Hepatocyte (in vitro differentiated cells): Measurements from ENCODE around the gene GPC5. TPM values are rescaled to one million over a fixed set of nuclear protein-coding genes. Genes with fewer than 3 reads are reported as not detected.

Experiments used
- DNase-seq: peaks from one replicate; pipeline ENCODE4 v3.0.0-alpha.2; 2016; ENCODE audit warnings: low spot score
- H2AFZ ChIP-seq: fragments of 200-600 bp; sonication (generic); 2 replicates; pipeline ENCODE4 v1.6.0; 2016; ENCODE audit warnings: antibody characterized with exemption, mild to moderate bottlenecking
- H3K27ac ChIP-seq: fragments of 200-600 bp; sonication (generic); 2 replicates; pipeline ENCODE4 v1.5.1; 2016; ENCODE audit warnings: mild to moderate bottlenecking
- H3K27me3 ChIP-seq: fragments of 200-600 bp; sonication (generic); 2 replicates; pipeline ENCODE4 v1.6.1; 2016
- H3K36me3 ChIP-seq: fragments of 200-600 bp; sonication (generic); replicated peaks from 2 replicates; pipeline ENCODE4 v1.5.1; 2016; ENCODE audit warnings: low read depth; ENCODE audit not compliant: insufficient read depth
- H3K4me1 ChIP-seq: fragments of 200-600 bp; sonication (generic); 2 replicates; pipeline ENCODE4 v1.5.1; 2016; ENCODE audit warnings: mild to moderate bottlenecking, moderate library complexity; ENCODE audit not compliant: insufficient read depth
- H3K4me2 ChIP-seq: fragments of 200-600 bp; sonication (generic); 2 replicates; pipeline ENCODE4 v1.6.0; 2016
- H3K4me3 ChIP-seq: fragments of 200-600 bp; sonication (generic); 2 replicates; pipeline ENCODE4 v1.5.1; 2016; ENCODE audit warnings: mild to moderate bottlenecking
- H3K79me2 ChIP-seq: fragments of 200-600 bp; sonication (generic); 2 replicates; pipeline ENCODE4 v1.6.0; 2017; ENCODE audit warnings: mild to moderate bottlenecking
- H3K9me2 ChIP-seq: fragments of 200-600 bp; sonication (generic); replicated peaks from 2 replicates; pipeline ENCODE4 v1.6.0; 2017; ENCODE audit warnings: mild to moderate bottlenecking; ENCODE audit not compliant: insufficient read depth
- H3K9me3 ChIP-seq: fragments of 200-600 bp; sonication (generic); 2 replicates; pipeline ENCODE4 v1.5.1; 2016; ENCODE audit warnings: low read depth, mild to moderate bottlenecking
- H4K20me1 ChIP-seq: fragments of 200-600 bp; sonication (generic); 2 replicates; pipeline ENCODE4 v1.6.0; 2016; ENCODE audit warnings: mild to moderate bottlenecking; ENCODE audit not compliant: insufficient read depth, poor library complexity, severe bottlenecking
- CTCF ChIP-seq: fragments of 200-600 bp; sonication (generic); IDR thresholded peaks from 2 replicates; pipeline ENCODE4 v1.5.1; 2016; ENCODE audit warnings: antibody characterized with exemption, mild to moderate bottlenecking; ENCODE audit not compliant: poor library complexity
- EZH2 ChIP-seq: fragments of 200-600 bp; sonication (generic); IDR thresholded peaks from 2 replicates; pipeline ENCODE4 v1.6.1; 2016; ENCODE audit warnings: antibody characterized with exemption, mild to moderate bottlenecking, borderline replicate concordance
- EZH2phosphoT487 ChIP-seq: fragments of 200-600 bp; sonication (generic); IDR thresholded peaks from one replicate; pipeline ENCODE4 v1.6.1; 2018; ENCODE audit warnings: antibody characterized with exemption, mild to moderate bottlenecking, low read depth, moderate library complexity; ENCODE audit not compliant: unreplicated experiment, severe bottlenecking
- WGBS: methylation state at CpG from one replicate; pipeline ENCODE4 v1.1.6; 2016; ENCODE audit warnings: low lambda C conversion rate; ENCODE audit errors: missing lambda C conversion rate; 5-methylcytosine and 5-hydroxymethylcytosine counted together
- polyA plus RNA-seq: library from polyadenylated mRNA; unstranded; fragments of >200 nt; fragmentation: Nextera tagmentation; extraction: Ambion mirVana; gene quantifications from 2 replicates; pipeline ENCODE4 v1.2.1, GENCODE V29; 2016
- total RNA-seq: library from RNA; depleted of rRNA; stranded (reverse); fragments of >200 nt; gene quantifications from 2 replicates; pipeline ENCODE4 v1.2.3, GENCODE V29; 2014

GPC5 gene
- total and polyA plus RNA-seq, 2 experiments from 2014 or later, result 3.9 to 5.4 TPM

- Histone ChIP-seq H4K20me1 (no peaks in the 10 kb centered on the region), H3K9me2 (no peaks in the 10 kb centered on the region), H3K4me3 (no peak overlapping the region), H3K9me3 (no peaks in the 10 kb centered on the region), H3K79me2 (no peaks in the 10 kb centered on the region), H3K4me1 (no peaks in the 10 kb centered on the region), H3K27me3 (no peaks in the 10 kb centered on the region), H3K27ac (no peak overlapping the region), H2AFZ (no peak overlapping the region), H3K4me2 (no peak overlapping the region), H3K36me3 (no peaks in the 10 kb centered on the region)
- WGBS, result 40% methylated on average over 5 of the region's 5 CpGs
- TF ChIP-seq EZH2 (no peak), CTCF (no peak), EZH2phosphoT487 (no peak)
- DNase-seq, result no peak
Observed at GRCh38 chr13:92825938-92826596, 1427.6 kb downstream of the GPC5 start.

- Histone ChIP-seq H4K20me1 (no peaks in the 10 kb centered on the region), H3K27me3 (no peaks in the 10 kb centered on the region), H2AFZ (no peak overlapping the region), H3K9me3 (no peaks in the 10 kb centered on the region), H3K4me2 (no peak overlapping the region), H3K4me1 (no peaks in the 10 kb centered on the region), H3K27ac (no peak overlapping the region), H3K9me2 (no peaks in the 10 kb centered on the region), H3K4me3 (no peak overlapping the region), H3K79me2 (no peaks in the 10 kb centered on the region), H3K36me3 (no peaks in the 10 kb centered on the region)
- WGBS, result 82% methylated on average over 4 of the region's 4 CpGs
- no peak for TF ChIP-seq CTCF
- no peak for TF ChIP-seq EZH2
- TF ChIP-seq EZH2phosphoT487, result no peak
- DNase-seq, result no peak
Observed at GRCh38 chr13:92827503-92827902, 1429.1 kb downstream of the GPC5 start.

GRCh38 chr13:92829930-92830329, 1431.5 kb downstream of the GPC5 start:
- H2AFZ ChIP-seq, result no peak overlapping the region
- no peaks in the 10 kb centered on the region for H3K36me3 ChIP-seq
- no peaks in the 10 kb centered on the region for H3K79me2 ChIP-seq
- H3K4me3 ChIP-seq, result no peak overlapping the region
- no peak overlapping the region for H3K4me2 ChIP-seq
- TF ChIP-seq CTCF (no peak), EZH2 (no peak), EZH2phosphoT487 (no peak)
- H3K27ac ChIP-seq, result no peak overlapping the region
- no peaks in the 10 kb centered on the region for H3K9me2 ChIP-seq
- H3K4me1 ChIP-seq, result no peaks in the 10 kb centered on the region
- H4K20me1 ChIP-seq, result no peaks in the 10 kb centered on the region
- WGBS, result 67% methylated on average over 3 of the region's 3 CpGs
- H3K9me3 ChIP-seq, result no peaks in the 10 kb centered on the region
- DNase-seq, result no peak
- H3K27me3 ChIP-seq, result no peaks in the 10 kb centered on the region

GRCh38 chr13:92830821-92831220, 1432.4 kb downstream of the GPC5 start:
- Histone ChIP-seq H3K4me2 (no peak overlapping the region), H3K36me3 (no peaks in the 10 kb centered on the region), H3K4me3 (no peak overlapping the region), H3K27ac (no peak overlapping the region), H3K9me3 (no peaks in the 10 kb centered on the region), H3K4me1 (no peaks in the 10 kb centered on the region), H3K27me3 (no peaks in the 10 kb centered on the region), H3K9me2 (no peaks in the 10 kb centered on the region), H3K79me2 (no peaks in the 10 kb centered on the region), H4K20me1 (no peaks in the 10 kb centered on the region), H2AFZ (no peak overlapping the region)
- TF ChIP-seq EZH2phosphoT487 (no peak), CTCF (no peak), EZH2 (no peak)
- WGBS, result 73% methylated on average over 3 of the region's 3 CpGs
- DNase-seq, result no peak
